Fibroblast of upper back skin (primary cell): ENCODE results near the gene COPS4.
"Not testable (repeated sequence)": the region's sequence is repeated elsewhere in the genome, so short reads cannot be mapped to it uniquely, and the experiment has no call there.

Source experiments
- DNase-seq: peaks from one replicate; pipeline ENCODE4 v3.0.0-alpha.2; 2013

Gene COPS4

GRCh38 chr4:83034630-83035494 lies at the start of gene COPS4:
TSS of gene COPS4 (plus strand) at chr4:83035183. CDS start at chr4:83035225, 42 bp downstream.
- peak; percentile 100 for DNase-seq

- DNase-seq: not testable (repeated sequence)
Observed at GRCh38 chr4:82987519-82987918, 47.5 kb upstream of the COPS4 start.

GRCh38 chr4:82988323-82988832 lies 46.6 kb upstream of the COPS4 start:
- DNase-seq: peak; percentile 86

GRCh38 chr4:82989575-82990429 lies 45.2 kb upstream of the COPS4 start:
- no peak for DNase-seq

- DNase-seq: no peak
Observed at GRCh38 chr4:82994834-82995233, 40.1 kb upstream of the COPS4 start.

- DNase-seq: no peak
Observed at GRCh38 chr4:82998898-82999297, 36.1 kb upstream of the COPS4 start.

- no peak for DNase-seq
Observed at GRCh38 chr4:83002329-83002728, 32.7 kb upstream of the COPS4 start.

- DNase-seq: not testable (repeated sequence)
Observed at GRCh38 chr4:83003044-83003791, 31.8 kb upstream of the COPS4 start.

GRCh38 chr4:83009529-83009928 lies 25.5 kb upstream of the COPS4 start:
- DNase-seq: no peak

GRCh38 chr4:83010111-83010521 lies 24.9 kb upstream of the COPS4 start:
- DNase-seq: peak; percentile 28

GRCh38 chr4:83010522-83011318 lies 24.3 kb upstream of the COPS4 start, which contains the start of gene LIN54:
TSS of gene LIN54 (minus strand) at chr4:83010823. CDS start at chr4:82984844, 25,979 bp downstream.
- peak; percentile 68 for DNase-seq

- no peak for DNase-seq
Observed at GRCh38 chr4:83011689-83012199, 23.2 kb upstream of the COPS4 start.

GRCh38 chr4:83012200-83012686 lies 22.7 kb upstream of the COPS4 start:
- DNase-seq: no peak

GRCh38 chr4:83012687-83013419 lies 22.1 kb upstream of the COPS4 start:
- peak; percentile 97 for DNase-seq

- no peak for DNase-seq
Observed at GRCh38 chr4:83013420-83013867, 21.5 kb upstream of the COPS4 start.

GRCh38 chr4:83013902-83014301 lies 21.1 kb upstream of the COPS4 start:
- no peak for DNase-seq

GRCh38 chr4:83019794-83020494 lies 15.0 kb upstream of the COPS4 start:
- DNase-seq: no peak

- DNase-seq: peak; percentile 75
Observed at GRCh38 chr4:83022724-83023450, 12.1 kb upstream of the COPS4 start.

GRCh38 chr4:83023599-83023998 lies 11.4 kb upstream of the COPS4 start:
- not testable (repeated sequence) for DNase-seq
